Liver (tissue), 9 donors: ENCODE results near the gene FILIP1. TPM values are rescaled to one million over a fixed set of nuclear protein-coding genes. Genes with fewer than 3 reads are reported as not detected.
"Not testable (repeated sequence)": the region's sequence is repeated elsewhere in the genome, so short reads cannot be mapped to it uniquely, and the experiment has no call there.

ENCODE experiments used
- DNase-seq: peaks from one replicate; pipeline ENCODE4 v3.0.0-alpha.2; 2017; ENCODE audit warnings: low spot score
- H3K27ac ChIP-seq, 2 donors: one replicate each; pipeline ENCODE4 v1.7.0; 2013; ENCODE audit warnings: inconsistent platforms in 2 of 2, low read length in 2 of 2, control low read depth in 1 of 2, low read depth in 1 of 2, mild to moderate bottlenecking in 1 of 2
- H3K27me3 ChIP-seq, 4 donors: one replicate each; pipeline versions ENCODE4 v1.6.1 to v1.7.0; 2013; ENCODE audit warnings: low read length in 3 of 4, inconsistent platforms in 1 of 4, mild to moderate bottlenecking in 1 of 4, moderate library complexity in 1 of 4; ENCODE audit not compliant: control insufficient read depth in 4 of 4, insufficient read depth in 4 of 4
- H3K36me3 ChIP-seq, 4 donors: one replicate each; pipeline versions ENCODE4 v1.6.1 to v1.7.0; 2013; ENCODE audit warnings: low read length in 3 of 4, mild to moderate bottlenecking in 3 of 4, low read depth in 1 of 4, moderate library complexity in 1 of 4; ENCODE audit not compliant: control insufficient read depth in 4 of 4, insufficient read depth in 3 of 4
- H3K4me1 ChIP-seq, 4 donors: one replicate each; pipeline versions ENCODE4 v1.6.1 to v1.7.0; 2013; ENCODE audit warnings: low read length in 3 of 4, mild to moderate bottlenecking in 3 of 4, moderate library complexity in 1 of 4; ENCODE audit not compliant: control insufficient read depth in 4 of 4, insufficient read depth in 4 of 4
- H3K4me3 ChIP-seq, 3 donors: one replicate each; pipeline versions ENCODE4 v1.6.1 to v1.7.0; 2013; ENCODE audit warnings: low read length in 3 of 3, control low read depth in 1 of 3, low read depth in 1 of 3, mild to moderate bottlenecking in 1 of 3
- H3K9ac ChIP-seq, 2 donors: one replicate each; pipeline ENCODE4 v1.7.0; 2013; ENCODE audit warnings: low read length in 2 of 2, mild to moderate bottlenecking in 2 of 2, moderate library complexity in 2 of 2, control low read depth in 1 of 2, low read depth in 1 of 2
- H3K9me3 ChIP-seq, 4 donors: one replicate each; pipeline versions ENCODE4 v1.6.1 to v1.7.0; 2013; ENCODE audit warnings: low read length in 3 of 4; ENCODE audit not compliant: control insufficient read depth in 4 of 4
- EGR1 ChIP-seq, 2 donors: IDR thresholded peaks; 2 replicates each; pipeline ENCODE4 v1.6.1; 2016 to 2018; ENCODE audit warnings: antibody characterized with exemption in 2 of 2, low read depth in 2 of 2
- FOXA1 ChIP-seq: IDR thresholded peaks from 2 replicates; pipeline ENCODE4 v1.6.1; 2016; ENCODE audit warnings: antibody characterized with exemption
- HNF4G ChIP-seq: IDR thresholded peaks from 2 replicates; pipeline ENCODE4 v1.6.1; 2016; ENCODE audit warnings: antibody characterized with exemption
- JUND ChIP-seq, 2 donors: IDR thresholded peaks; 2 replicates each; pipeline ENCODE4 v1.6.1; 2016; ENCODE audit warnings: antibody characterized with exemption in 2 of 2
- RXRA ChIP-seq, 2 donors: IDR thresholded peaks; 2 replicates each; pipeline ENCODE4 v1.6.1; 2017 to 2018; ENCODE audit warnings: antibody characterized with exemption in 2 of 2, mild to moderate bottlenecking in 1 of 2
- SP1 ChIP-seq: IDR thresholded peaks from 2 replicates; pipeline ENCODE4 v1.6.1; 2018; ENCODE audit warnings: antibody characterized with exemption, mild to moderate bottlenecking
- TAF1 ChIP-seq: conservative IDR thresholded peaks from 2 replicates; pipeline ENCODE4 v1.6.1; 2016; ENCODE audit warnings: antibody characterized with exemption, mild to moderate bottlenecking
- WGBS: extraction: QIAGEN DNeasy Blood & Tissue Kit; methylation state at CpG from one replicate; pipeline ENCODE4 v1.1.7; 2013; 5-methylcytosine and 5-hydroxymethylcytosine counted together
- polyA plus RNA-seq, 2 donors: library from polyadenylated mRNA; stranded (reverse) in 1 of 2; unstranded in 1 of 2; fragments of 200-250 nt in 1 of 2; fragments of >200 nt in 1 of 2; fragmentation: Nextera tagmentation in 1 of 2; extraction: Ambion mirVana in 1 of 2; gene quantifications; one replicate each; pipeline versions ENCODE4 v1.2.1 to v1.2.3, GENCODE V29; 2013 to 2015
- total RNA-seq, 2 donors: library from RNA; depleted of rRNA; stranded (reverse); fragments of >200 nt; gene quantifications; one replicate each; pipeline ENCODE4 v1.2.3, GENCODE V29; 2014
- TF ChIP-seq, protein P1 (sequence below): fragments of 150-350 bp; IDR thresholded peaks from 2 replicates; pipeline ENCODE4 v1.5.1; 2017; ENCODE audit warnings: improper control_type of control experiment, low read depth, low read length; ENCODE audit not compliant: missing input control
- TF ChIP-seq, protein P2 (sequence below): IDR thresholded peaks from 2 replicates; pipeline ENCODE4 v1.6.1; 2016; ENCODE audit warnings: antibody characterized with exemption
- TF ChIP-seq, protein P3 (sequence below): IDR thresholded peaks from 2 replicates; pipeline ENCODE4 v1.6.1; 2016; ENCODE audit warnings: antibody characterized with exemption
- TF ChIP-seq, protein P4 (sequence below): IDR thresholded peaks from 2 replicates; pipeline ENCODE4 v1.6.1; 2016; ENCODE audit warnings: antibody characterized with exemption
- TF ChIP-seq, protein P5 (sequence below): IDR thresholded peaks from 2 replicates; pipeline ENCODE4 v1.6.1; 2016; ENCODE audit warnings: antibody characterized with exemption, mild to moderate bottlenecking
- donor health status: healthy.
- donor health status: healthy.
- donor health status: healthy.
- donor health status: healthy.
- donor health status: healthy.

Gene FILIP1
- total and polyA plus RNA-seq, 4 donors: 0.70 to 2.8 (median 1.1) TPM

DNA sequence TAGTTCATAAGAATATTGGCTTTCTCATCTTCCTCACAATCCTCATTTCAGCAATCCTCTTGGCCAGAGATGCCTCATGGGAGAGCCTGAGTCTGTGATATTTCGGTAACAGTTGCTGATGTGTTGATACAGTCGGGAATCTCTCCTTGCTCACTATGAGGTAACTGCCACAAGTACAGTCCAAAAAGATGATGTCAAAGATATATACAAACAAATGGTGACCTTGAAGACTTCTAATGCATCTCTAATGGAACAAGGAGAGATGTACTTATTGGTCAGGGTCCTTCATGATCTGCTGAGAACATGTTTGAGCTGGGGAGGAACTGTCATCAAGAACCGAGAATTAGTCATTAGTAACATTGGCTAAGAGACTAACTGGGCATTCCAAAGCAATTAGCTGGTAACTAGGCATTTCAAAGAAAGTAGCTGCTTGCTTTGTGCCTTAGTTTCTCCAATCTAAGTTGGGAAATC is 56.1 kb downstream of the FILIP1 start:
- H3K9ac ChIP-seq: no peak overlapping the region
- DNase-seq: no peak
- H3K4me1 ChIP-seq: no peaks in the 10 kb centered on the region
- no peak overlapping the region for H3K27ac ChIP-seq
- H3K27me3 ChIP-seq: no peaks in the 10 kb centered on the region
- H3K4me3 ChIP-seq: no peak overlapping the region
- H3K9me3 ChIP-seq: no peaks in the 10 kb centered on the region
- TF ChIP-seq EGR1 (IDR thresholded peaks at IDR 0.05; ENCODE audit: low read depth in 2 of 2) (no peak), HNF4G (no peak), RXRA (IDR thresholded peaks at IDR 0.05) (no peak), FOXA1 (no peak), JUND (IDR thresholded peaks at IDR 0.05) (no peak)
- TF ChIP-seq, protein P1, sequence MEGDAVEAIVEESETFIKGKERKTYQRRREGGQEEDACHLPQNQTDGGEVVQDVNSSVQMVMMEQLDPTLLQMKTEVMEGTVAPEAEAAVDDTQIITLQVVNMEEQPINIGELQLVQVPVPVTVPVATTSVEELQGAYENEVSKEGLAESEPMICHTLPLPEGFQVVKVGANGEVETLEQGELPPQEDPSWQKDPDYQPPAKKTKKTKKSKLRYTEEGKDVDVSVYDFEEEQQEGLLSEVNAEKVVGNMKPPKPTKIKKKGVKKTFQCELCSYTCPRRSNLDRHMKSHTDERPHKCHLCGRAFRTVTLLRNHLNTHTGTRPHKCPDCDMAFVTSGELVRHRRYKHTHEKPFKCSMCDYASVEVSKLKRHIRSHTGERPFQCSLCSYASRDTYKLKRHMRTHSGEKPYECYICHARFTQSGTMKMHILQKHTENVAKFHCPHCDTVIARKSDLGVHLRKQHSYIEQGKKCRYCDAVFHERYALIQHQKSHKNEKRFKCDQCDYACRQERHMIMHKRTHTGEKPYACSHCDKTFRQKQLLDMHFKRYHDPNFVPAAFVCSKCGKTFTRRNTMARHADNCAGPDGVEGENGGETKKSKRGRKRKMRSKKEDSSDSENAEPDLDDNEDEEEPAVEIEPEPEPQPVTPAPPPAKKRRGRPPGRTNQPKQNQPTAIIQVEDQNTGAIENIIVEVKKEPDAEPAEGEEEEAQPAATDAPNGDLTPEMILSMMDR: no peak
- TF ChIP-seq, protein P2, sequence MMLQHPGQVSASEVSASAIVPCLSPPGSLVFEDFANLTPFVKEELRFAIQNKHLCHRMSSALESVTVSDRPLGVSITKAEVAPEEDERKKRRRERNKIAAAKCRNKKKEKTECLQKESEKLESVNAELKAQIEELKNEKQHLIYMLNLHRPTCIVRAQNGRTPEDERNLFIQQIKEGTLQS: no peak
- TF ChIP-seq, protein P3, sequence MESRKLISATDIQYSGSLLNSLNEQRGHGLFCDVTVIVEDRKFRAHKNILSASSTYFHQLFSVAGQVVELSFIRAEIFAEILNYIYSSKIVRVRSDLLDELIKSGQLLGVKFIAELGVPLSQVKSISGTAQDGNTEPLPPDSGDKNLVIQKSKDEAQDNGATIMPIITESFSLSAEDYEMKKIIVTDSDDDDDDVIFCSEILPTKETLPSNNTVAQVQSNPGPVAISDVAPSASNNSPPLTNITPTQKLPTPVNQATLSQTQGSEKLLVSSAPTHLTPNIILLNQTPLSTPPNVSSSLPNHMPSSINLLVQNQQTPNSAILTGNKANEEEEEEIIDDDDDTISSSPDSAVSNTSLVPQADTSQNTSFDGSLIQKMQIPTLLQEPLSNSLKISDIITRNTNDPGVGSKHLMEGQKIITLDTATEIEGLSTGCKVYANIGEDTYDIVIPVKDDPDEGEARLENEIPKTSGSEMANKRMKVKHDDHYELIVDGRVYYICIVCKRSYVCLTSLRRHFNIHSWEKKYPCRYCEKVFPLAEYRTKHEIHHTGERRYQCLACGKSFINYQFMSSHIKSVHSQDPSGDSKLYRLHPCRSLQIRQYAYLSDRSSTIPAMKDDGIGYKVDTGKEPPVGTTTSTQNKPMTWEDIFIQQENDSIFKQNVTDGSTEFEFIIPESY: no peak
- TF ChIP-seq, protein P4, sequence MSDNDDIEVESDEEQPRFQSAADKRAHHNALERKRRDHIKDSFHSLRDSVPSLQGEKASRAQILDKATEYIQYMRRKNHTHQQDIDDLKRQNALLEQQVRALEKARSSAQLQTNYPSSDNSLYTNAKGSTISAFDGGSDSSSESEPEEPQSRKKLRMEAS: no peak
- TF ChIP-seq, protein P5, sequence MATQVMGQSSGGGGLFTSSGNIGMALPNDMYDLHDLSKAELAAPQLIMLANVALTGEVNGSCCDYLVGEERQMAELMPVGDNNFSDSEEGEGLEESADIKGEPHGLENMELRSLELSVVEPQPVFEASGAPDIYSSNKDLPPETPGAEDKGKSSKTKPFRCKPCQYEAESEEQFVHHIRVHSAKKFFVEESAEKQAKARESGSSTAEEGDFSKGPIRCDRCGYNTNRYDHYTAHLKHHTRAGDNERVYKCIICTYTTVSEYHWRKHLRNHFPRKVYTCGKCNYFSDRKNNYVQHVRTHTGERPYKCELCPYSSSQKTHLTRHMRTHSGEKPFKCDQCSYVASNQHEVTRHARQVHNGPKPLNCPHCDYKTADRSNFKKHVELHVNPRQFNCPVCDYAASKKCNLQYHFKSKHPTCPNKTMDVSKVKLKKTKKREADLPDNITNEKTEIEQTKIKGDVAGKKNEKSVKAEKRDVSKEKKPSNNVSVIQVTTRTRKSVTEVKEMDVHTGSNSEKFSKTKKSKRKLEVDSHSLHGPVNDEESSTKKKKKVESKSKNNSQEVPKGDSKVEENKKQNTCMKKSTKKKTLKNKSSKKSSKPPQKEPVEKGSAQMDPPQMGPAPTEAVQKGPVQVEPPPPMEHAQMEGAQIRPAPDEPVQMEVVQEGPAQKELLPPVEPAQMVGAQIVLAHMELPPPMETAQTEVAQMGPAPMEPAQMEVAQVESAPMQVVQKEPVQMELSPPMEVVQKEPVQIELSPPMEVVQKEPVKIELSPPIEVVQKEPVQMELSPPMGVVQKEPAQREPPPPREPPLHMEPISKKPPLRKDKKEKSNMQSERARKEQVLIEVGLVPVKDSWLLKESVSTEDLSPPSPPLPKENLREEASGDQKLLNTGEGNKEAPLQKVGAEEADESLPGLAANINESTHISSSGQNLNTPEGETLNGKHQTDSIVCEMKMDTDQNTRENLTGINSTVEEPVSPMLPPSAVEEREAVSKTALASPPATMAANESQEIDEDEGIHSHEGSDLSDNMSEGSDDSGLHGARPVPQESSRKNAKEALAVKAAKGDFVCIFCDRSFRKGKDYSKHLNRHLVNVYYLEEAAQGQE: no peak
- no peaks in the 10 kb centered on the region for H3K36me3 ChIP-seq
- WGBS: 86% methylated on average over 3 of the region's 3 CpGs

DNA sequence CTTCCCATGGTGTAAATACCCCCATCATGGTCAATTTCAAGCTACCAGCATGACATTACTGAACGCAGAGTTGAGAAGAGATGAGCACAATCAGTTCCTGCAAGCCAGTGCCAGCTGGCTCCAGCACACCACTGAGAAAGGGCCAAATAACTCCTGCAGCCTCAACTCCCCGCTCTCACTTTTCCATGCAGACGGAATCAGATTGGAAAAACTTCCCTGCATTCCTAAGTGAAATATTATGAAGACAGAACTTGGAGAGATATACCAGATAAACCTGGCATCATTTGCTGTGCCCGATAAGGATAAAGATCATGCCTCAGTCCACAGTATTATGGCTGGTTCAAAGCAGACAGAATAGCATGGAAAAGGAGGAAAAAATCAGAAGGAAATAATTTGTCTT is 56.7 kb downstream of the FILIP1 start:
- Histone ChIP-seq H3K9me3 (no peaks in the 10 kb centered on the region), H3K4me1 (no peaks in the 10 kb centered on the region), H3K27ac (no peak overlapping the region), H3K4me3 (no peak overlapping the region), H3K27me3 (no peaks in the 10 kb centered on the region), H3K9ac (no peak overlapping the region), H3K36me3 (no peaks in the 10 kb centered on the region)
- TF ChIP-seq EGR1 (IDR thresholded peaks at IDR 0.05; ENCODE audit: low read depth in 2 of 2): no peak
- no peak for TF ChIP-seq RXRA (IDR thresholded peaks at IDR 0.05)
- no peak for TF ChIP-seq TAF1
- no peak for TF ChIP-seq SP1
- no peak for DNase-seq
- 75% methylated on average over 4 of the region's 4 CpGs for WGBS

DNA sequence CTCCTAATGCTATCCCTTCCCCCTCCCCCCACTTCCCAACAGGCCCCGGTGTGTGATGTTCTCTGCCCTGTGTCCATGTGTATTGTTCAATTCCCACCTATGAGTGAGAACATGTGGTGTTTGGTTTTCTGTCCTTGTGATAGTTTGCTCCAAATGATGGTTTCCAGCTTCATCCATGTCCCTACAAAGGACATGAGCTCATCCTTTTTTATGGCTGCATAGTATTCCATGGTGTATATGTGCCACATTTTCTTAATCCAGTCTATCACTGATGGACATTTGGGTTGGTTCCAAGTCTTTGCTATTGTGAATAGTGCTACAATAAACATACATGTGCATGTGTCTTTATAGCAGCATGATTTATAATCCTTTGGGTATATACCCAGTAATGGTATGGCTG is 60.8 kb downstream of the FILIP1 start:
- not testable (repeated sequence) for H3K9me3 ChIP-seq, H3K36me3 ChIP-seq, H3K27me3 ChIP-seq, DNase-seq, H3K9ac ChIP-seq, H3K4me1 ChIP-seq, H3K4me3 ChIP-seq, H3K27ac ChIP-seq
- WGBS: 95% methylated on average over 1 of the region's 1 CpG
